Skeletal muscle satellite cell (primary cell): ENCODE measurements around the gene EPB41L4A.

Experiments used
- H3K27me3 ChIP-seq: 2 replicates; pipeline ENCODE4 v1.7.0; 2013; ENCODE audit warnings: low read length; ENCODE audit not compliant: control insufficient read depth, insufficient read depth
- H3K36me3 ChIP-seq: 2 replicates; pipeline ENCODE4 v1.7.0; 2013; ENCODE audit warnings: mild to moderate bottlenecking, control low read depth, low read length; ENCODE audit not compliant: insufficient read depth
- H3K4me1 ChIP-seq: 2 replicates; pipeline ENCODE4 v1.7.0; 2013; ENCODE audit warnings: low read length; ENCODE audit not compliant: control insufficient read depth, insufficient read depth
- H3K4me2 ChIP-seq: 2 replicates; pipeline ENCODE4 v1.7.0; 2013; ENCODE audit warnings: mild to moderate bottlenecking, low read length
- H3K4me3 ChIP-seq: 2 replicates; pipeline ENCODE4 v1.7.0; 2013; ENCODE audit warnings: low read length
- H3K9ac ChIP-seq: 2 replicates; pipeline ENCODE4 v1.7.0; 2013; ENCODE audit warnings: mild to moderate bottlenecking, low read depth, low read length, moderate library complexity
- H3K9me3 ChIP-seq: replicated peaks from 2 replicates; pipeline ENCODE4 v1.7.0; 2013; ENCODE audit warnings: mild to moderate bottlenecking, control low read depth, low read length

EPB41L4A gene

DNA sequence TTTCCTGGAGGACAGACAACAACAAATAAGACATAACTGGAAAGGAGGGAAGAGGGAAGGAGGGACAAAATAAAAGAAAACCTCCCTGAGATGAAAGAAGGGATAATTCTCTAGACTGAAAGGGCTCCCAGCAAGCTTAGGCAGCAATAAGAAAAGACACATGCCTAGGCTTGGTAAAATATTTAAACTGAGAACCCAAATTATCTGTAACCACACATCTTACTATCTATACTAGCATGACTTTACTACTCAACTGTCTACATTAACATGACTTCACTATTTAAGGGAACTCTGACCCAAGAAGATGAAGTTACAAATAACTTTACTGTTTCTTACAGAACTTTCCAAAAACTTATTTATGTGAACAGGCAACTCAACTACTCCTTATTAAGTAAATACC is 95.9 kb downstream of the EPB41L4A start:
- Histone ChIP-seq H3K27me3 (no peaks in the 10 kb centered on the region), H3K9me3 (no peaks in the 10 kb centered on the region), H3K4me1 (no peaks in the 10 kb centered on the region), H3K4me2 (no peak overlapping the region), H3K36me3 (no peaks in the 10 kb centered on the region), H3K9ac (no peak overlapping the region), H3K4me3 (no peak overlapping the region)

DNA sequence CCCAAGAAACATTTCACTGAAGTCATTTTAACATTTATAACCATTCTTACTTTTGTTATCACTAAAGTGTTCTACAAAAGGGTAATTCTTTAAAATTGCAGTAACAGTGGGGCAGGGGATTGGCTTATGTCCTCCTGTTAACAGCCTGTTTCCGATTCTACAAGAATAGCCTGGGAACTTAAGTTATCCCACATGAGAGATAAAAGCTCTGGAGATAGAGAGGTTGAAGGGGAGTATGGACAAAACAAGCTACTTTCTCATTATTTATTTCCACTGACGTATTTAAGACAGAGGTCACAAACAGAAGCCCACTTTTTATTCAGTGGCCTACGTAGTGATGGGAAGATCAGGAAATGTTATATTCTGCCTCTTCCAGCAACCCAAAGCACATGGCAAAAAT is 98.7 kb downstream of the EPB41L4A start:
- Histone ChIP-seq H3K4me1 (no peaks in the 10 kb centered on the region), H3K9ac (no peak overlapping the region), H3K9me3 (no peaks in the 10 kb centered on the region), H3K36me3 (no peaks in the 10 kb centered on the region), H3K27me3 (no peaks in the 10 kb centered on the region), H3K4me3 (no peak overlapping the region), H3K4me2 (no peak overlapping the region)

GRCh38 chr5:112318346-112318745 is 100.7 kb downstream of the EPB41L4A start:
- Histone ChIP-seq H3K27me3 (no peaks in the 10 kb centered on the region), H3K36me3 (no peaks in the 10 kb centered on the region), H3K4me3 (no peak overlapping the region), H3K4me1 (no peaks in the 10 kb centered on the region), H3K4me2 (no peak overlapping the region), H3K9ac (no peak overlapping the region), H3K9me3 (no peaks in the 10 kb centered on the region)

DNA sequence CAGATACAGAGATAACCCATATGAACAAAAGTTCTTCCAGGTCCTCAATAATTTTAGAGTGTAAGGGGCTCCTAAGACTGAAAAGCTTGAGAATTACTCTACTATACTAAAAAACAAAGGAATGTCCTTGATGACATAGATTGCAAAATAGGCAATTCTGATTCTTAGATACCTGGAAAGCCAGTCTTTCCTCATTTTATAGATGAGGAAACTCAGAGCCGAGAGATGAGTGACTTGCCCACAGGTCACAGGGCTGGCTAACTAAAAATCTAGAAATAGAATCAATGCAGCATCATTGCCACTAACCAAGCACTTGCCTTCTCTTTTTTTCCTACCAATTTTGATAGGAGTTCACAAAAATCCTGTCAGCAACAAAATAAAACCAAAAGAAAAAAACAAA is 101.2 kb downstream of the EPB41L4A start:
- no peaks in the 10 kb centered on the region for H3K27me3 ChIP-seq
- H3K4me3 ChIP-seq: no peak overlapping the region
- H3K9ac ChIP-seq: no peak overlapping the region
- H3K36me3 ChIP-seq: no peaks in the 10 kb centered on the region
- no peaks in the 10 kb centered on the region for H3K4me1 ChIP-seq
- H3K4me2 ChIP-seq: no peak overlapping the region
- no peaks in the 10 kb centered on the region for H3K9me3 ChIP-seq

- Histone ChIP-seq H3K9me3 (no peaks in the 10 kb centered on the region), H3K4me1 (no peaks in the 10 kb centered on the region), H3K4me2 (no peak overlapping the region), H3K9ac (no peak overlapping the region), H3K36me3 (no peaks in the 10 kb centered on the region), H3K27me3 (no peaks in the 10 kb centered on the region), H3K4me3 (no peak overlapping the region)
Measured at GRCh38 chr5:112316731-112317130, 102.3 kb downstream of the EPB41L4A start.

DNA sequence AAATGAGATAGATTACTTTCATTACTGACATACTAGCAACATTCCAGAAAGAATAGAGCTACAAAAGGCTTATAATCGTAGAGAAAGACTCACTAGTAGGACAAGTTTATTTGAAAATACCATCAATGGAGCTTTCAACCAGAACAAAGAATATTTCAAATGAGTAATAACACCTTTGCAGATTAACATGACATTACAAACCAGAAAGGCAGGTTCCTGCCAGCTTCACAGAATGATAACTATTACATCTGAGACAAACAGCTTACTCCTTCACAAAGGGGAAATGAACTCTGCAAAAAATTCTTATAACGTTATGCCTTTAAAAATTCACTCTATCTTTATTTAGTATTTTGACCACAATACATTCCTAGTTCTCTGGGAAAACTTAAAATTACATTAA is 103.1 kb downstream of the EPB41L4A start:
- no peaks in the 10 kb centered on the region for H3K9me3 ChIP-seq
- H3K4me1 ChIP-seq: no peaks in the 10 kb centered on the region
- no peak overlapping the region for H3K4me2 ChIP-seq
- no peak overlapping the region for H3K4me3 ChIP-seq
- no peaks in the 10 kb centered on the region for H3K27me3 ChIP-seq
- no peak overlapping the region for H3K9ac ChIP-seq
- no peaks in the 10 kb centered on the region for H3K36me3 ChIP-seq

GRCh38 chr5:112312295-112313275 is 106.5 kb downstream of the EPB41L4A start:
- H3K4me2 ChIP-seq: no peak overlapping the region
- H3K9me3 ChIP-seq: no peaks in the 10 kb centered on the region
- no peaks in the 10 kb centered on the region for H3K36me3 ChIP-seq
- H3K4me3 ChIP-seq: no peak overlapping the region
- H3K4me1 ChIP-seq: no peaks in the 10 kb centered on the region
- H3K27me3 ChIP-seq: no peaks in the 10 kb centered on the region
- H3K9ac ChIP-seq: no peak overlapping the region

- Histone ChIP-seq H3K9ac (no peak overlapping the region), H3K4me1 (no peaks in the 10 kb centered on the region), H3K36me3 (no peaks in the 10 kb centered on the region), H3K27me3 (no peaks in the 10 kb centered on the region), H3K4me2 (no peak overlapping the region), H3K9me3 (no peaks in the 10 kb centered on the region), H3K4me3 (no peak overlapping the region)
Measured at GRCh38 chr5:112310746-112311145, 108.3 kb downstream of the EPB41L4A start.

DNA sequence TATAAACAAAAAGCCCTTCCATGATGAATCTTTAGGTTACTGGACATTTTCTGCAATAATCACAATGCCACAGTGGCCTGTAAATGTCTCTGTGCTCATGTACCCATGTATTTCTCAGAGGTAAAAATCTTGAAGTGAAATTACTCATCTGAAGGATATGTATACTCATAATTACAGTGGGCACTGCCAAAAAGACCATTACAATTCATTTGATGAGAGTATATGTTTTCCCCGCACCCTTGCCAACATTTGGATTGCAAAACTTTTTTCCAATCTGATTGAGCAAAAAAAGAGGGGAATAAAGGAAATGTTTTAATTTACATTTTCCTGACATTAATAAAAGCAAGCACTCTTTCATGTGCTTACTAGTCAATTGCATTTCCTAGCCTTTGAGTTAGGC is 110.5 kb downstream of the EPB41L4A start:
- Histone ChIP-seq H3K4me1 (no peaks in the 10 kb centered on the region), H3K9me3 (no peaks in the 10 kb centered on the region), H3K4me2 (no peak overlapping the region), H3K36me3 (no peaks in the 10 kb centered on the region), H3K4me3 (no peak overlapping the region), H3K27me3 (no peaks in the 10 kb centered on the region), H3K9ac (no peak overlapping the region)

DNA sequence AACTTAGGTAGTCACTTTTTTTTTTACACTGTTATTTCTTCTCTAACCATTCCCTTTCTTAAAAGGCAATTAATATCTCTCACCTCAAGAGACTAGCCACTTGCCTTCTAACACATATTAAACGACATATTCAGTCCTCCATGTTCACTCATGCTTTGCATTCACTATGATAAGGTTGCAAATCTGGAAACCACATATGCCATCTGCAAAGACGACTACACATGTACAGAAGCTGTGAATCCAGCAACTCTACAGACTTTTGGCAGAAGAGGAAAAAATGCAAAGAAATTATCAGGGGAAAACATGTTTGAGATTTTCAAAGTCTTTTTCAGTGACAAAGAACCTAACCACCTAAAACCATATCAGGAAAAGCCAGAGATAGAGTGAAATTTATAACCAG is 112.1 kb downstream of the EPB41L4A start:
- H3K9me3 ChIP-seq: no peaks in the 10 kb centered on the region
- no peak overlapping the region for H3K4me2 ChIP-seq
- H3K9ac ChIP-seq: no peak overlapping the region
- no peaks in the 10 kb centered on the region for H3K4me1 ChIP-seq
- H3K36me3 ChIP-seq: no peaks in the 10 kb centered on the region
- H3K4me3 ChIP-seq: no peak overlapping the region
- no peaks in the 10 kb centered on the region for H3K27me3 ChIP-seq

GRCh38 chr5:112304743-112305142 is 114.3 kb downstream of the EPB41L4A start:
- no peaks in the 10 kb centered on the region for H3K9me3 ChIP-seq
- H3K4me3 ChIP-seq: no peak overlapping the region
- H3K36me3 ChIP-seq: no peaks in the 10 kb centered on the region
- H3K4me2 ChIP-seq: no peak overlapping the region
- no peak overlapping the region for H3K9ac ChIP-seq
- no peaks in the 10 kb centered on the region for H3K4me1 ChIP-seq
- H3K27me3 ChIP-seq: no peaks in the 10 kb centered on the region

DNA sequence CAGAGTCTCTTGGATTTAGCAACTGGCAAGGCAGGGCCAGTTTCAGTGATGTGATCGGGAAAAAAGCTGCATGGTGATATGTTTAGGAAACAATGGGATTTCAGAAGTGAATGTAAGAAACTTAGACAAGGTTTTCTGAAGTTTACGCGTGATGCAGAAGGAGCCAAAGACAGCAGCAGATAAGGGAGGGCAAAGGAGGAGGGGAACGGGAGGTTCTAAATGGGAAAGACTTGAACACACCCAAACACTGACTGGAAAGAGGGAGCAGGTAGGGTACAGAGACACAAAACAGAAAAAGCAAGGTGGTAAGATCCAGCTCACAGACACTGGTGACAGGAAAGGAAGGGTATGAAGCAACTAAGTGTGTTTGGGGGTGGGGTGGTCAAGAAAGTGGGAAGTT is 115.4 kb downstream of the EPB41L4A start:
- no peaks in the 10 kb centered on the region for H3K9me3 ChIP-seq
- no peaks in the 10 kb centered on the region for H3K27me3 ChIP-seq
- H3K9ac ChIP-seq: no peak overlapping the region
- H3K4me3 ChIP-seq: no peak overlapping the region
- no peaks in the 10 kb centered on the region for H3K36me3 ChIP-seq
- H3K4me1 ChIP-seq: no peaks in the 10 kb centered on the region
- H3K4me2 ChIP-seq: no peak overlapping the region
